ENCODE measurements around the gene MCAT.

The MCAT gene

GRCh38 chr22:43131773-43132501, 11.3 kb downstream of the MCAT start:
- no peak for TF ChIP-seq CTCF (IDR thresholded peaks at IDR 0.05)

- no peak for TF ChIP-seq CTCF (IDR thresholded peaks at IDR 0.05)
These were observed 13.5 kb downstream of the MCAT start for GRCh38 chr22:43129426-43130425.

- TF ChIP-seq CTCF (IDR thresholded peaks at IDR 0.05), result no peak
These were observed 14.2 kb downstream of the MCAT start for GRCh38 chr22:43128928-43129424.

- TF ChIP-seq CTCF (IDR thresholded peaks at IDR 0.05), result no peak
These were observed 15.1 kb downstream of the MCAT start for GRCh38 chr22:43128116-43128515.

- TF ChIP-seq CTCF (IDR thresholded peaks at IDR 0.05), result no peak
These were observed 15.9 kb downstream of the MCAT start for GRCh38 chr22:43127166-43127908.

GRCh38 chr22:43126501-43127165, 16.6 kb downstream of the MCAT start:
- no peak for TF ChIP-seq CTCF (IDR thresholded peaks at IDR 0.05)

All from LNCAP (cell line).